ENCODE data around the gene BBX. TPM values are rescaled to one million over a fixed set of nuclear protein-coding genes. Genes with fewer than 3 reads are reported as not detected.

The BBX gene
- total and polyA plus RNA-seq, 2 of the 13 experiments (the other 11 are each of a cell fraction or from before 2014, with no cell fraction given): 13.7 to 23.2 TPM

DNA sequence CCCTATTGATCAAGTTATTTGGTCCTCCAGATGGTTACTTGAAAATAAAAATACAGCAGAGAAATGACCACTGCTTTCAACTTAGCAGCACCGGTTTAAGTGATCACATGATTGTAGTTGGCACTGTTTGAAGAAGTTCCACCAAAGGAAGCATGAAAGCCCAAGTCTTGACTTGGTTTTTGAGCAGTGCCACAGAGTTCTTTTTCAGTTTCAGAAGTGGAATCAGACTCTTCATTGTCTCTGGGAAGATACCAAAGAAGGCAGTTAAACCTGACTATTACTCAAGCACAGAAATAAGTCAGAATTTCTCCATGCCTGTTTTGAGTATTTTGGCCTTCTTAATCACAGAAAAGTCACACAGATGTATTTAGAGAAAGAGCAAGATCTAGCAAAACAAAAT, 66.7 kb downstream of the BBX start:
- FAIRE-seq (no peak), DNase-seq (ENCODE audit: low spot score) (no peak), ATAC-seq (no peak)
- Histone ChIP-seq H3K4me1 (ENCODE audit: insufficient read depth, low read length) (no peaks in the 10 kb centered on the region), H3K4me3 (replicated peaks in 1 of 3; ENCODE audit: insufficient read depth in 1 of 3, low read depth in 2 of 3, low read length in 3 of 3) (no peak overlapping the region), H3K27me3 (ENCODE audit: control insufficient read depth in 1 of 2, insufficient read depth in 2 of 2, low read length in 2 of 2) (no peaks in the 10 kb centered on the region), H3K36me3 (replicated peaks in 1 of 2; ENCODE audit: control insufficient read depth in 1 of 2, insufficient read depth in 2 of 2, low read length in 2 of 2) (no peaks in the 10 kb centered on the region), H3K27ac (ENCODE audit: extremely low read length, insufficient read depth, low read length) (no peak overlapping the region), H3K9me3 (ENCODE audit: low read length) (no peaks in the 10 kb centered on the region), H3K4me2 (ENCODE audit: low read depth, low read length) (no peak overlapping the region), H3K79me2 (ENCODE audit: insufficient read depth, low read length) (no peaks in the 10 kb centered on the region), H3K9ac (ENCODE audit: insufficient read depth, low read depth, low read length) (no peak overlapping the region), H2AFZ (ENCODE audit: low read length) (no peak overlapping the region), H4K20me1 (ENCODE audit: insufficient read depth, low read length) (peaks cover 2% of the 10 kb centered on the region; the same call in 1 of the 2 replicates)
- TF ChIP-seq NR2C2 (CRISPR knock-in tag; IDR thresholded peaks at IDR 0.05; ENCODE audit: borderline replicate concordance) (no peak), MEF2D (CRISPR knock-in tag; IDR thresholded peaks at IDR 0.05) (no peak), MTA1 (CRISPR knock-in tag; IDR thresholded peaks at IDR 0.05; ENCODE audit: borderline replicate concordance) (no peak), ZNF703 (CRISPR knock-in tag; IDR thresholded peaks at IDR 0.05; ENCODE audit: borderline replicate concordance) (no peak), NCOA1 (CRISPR knock-in tag; IDR thresholded peaks at IDR 0.05) (no peak), PTBP1 (IDR thresholded peaks at IDR 0.05; ENCODE audit: low read depth, low read length, poor library complexity, severe bottlenecking) (no peak), ZNF552 (CRISPR knock-in tag; IDR thresholded peaks at IDR 0.05; ENCODE audit: borderline replicate concordance) (no peak), ZNF274 (CRISPR knock-in tag; IDR thresholded peaks at IDR 0.05) (no peak), ZNF430 (CRISPR knock-in tag; IDR thresholded peaks at IDR 0.05) (no peak), TBX3 (IDR thresholded peaks at IDR 0.05; ENCODE audit: borderline replicate concordance) (no peak), SP2 (CRISPR knock-in tag; IDR thresholded peaks at IDR 0.05) (no peak), ETV6 (CRISPR knock-in tag; conservative IDR thresholded peaks at IDR 0.05) (no peak), ZNF333 (CRISPR knock-in tag; IDR thresholded peaks at IDR 0.05; ENCODE audit: borderline replicate concordance) (no peak), SMAD1 (CRISPR knock-in tag; IDR thresholded peaks at IDR 0.05; ENCODE audit: borderline replicate concordance, low read depth) (no peak), EHMT2 (IDR thresholded peaks at IDR 0.05; ENCODE audit: borderline replicate concordance, low read depth, low read length) (no peak), ZSCAN30 (CRISPR knock-in tag; IDR thresholded peaks at IDR 0.05) (no peak), ZNF615 (CRISPR knock-in tag; IDR thresholded peaks at IDR 0.05; ENCODE audit: borderline replicate concordance) (no peak)
- TF ChIP-seq, protein P1, sequence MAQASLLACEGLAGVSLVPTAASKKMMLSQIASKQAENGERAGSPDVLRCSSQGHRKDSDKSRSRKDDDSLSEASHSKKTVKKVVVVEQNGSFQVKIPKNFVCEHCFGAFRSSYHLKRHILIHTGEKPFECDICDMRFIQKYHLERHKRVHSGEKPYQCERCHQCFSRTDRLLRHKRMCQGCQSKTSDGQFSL (CRISPR knock-in tag; IDR thresholded peaks at IDR 0.05): no peak
- TF ChIP-seq, protein P2, sequence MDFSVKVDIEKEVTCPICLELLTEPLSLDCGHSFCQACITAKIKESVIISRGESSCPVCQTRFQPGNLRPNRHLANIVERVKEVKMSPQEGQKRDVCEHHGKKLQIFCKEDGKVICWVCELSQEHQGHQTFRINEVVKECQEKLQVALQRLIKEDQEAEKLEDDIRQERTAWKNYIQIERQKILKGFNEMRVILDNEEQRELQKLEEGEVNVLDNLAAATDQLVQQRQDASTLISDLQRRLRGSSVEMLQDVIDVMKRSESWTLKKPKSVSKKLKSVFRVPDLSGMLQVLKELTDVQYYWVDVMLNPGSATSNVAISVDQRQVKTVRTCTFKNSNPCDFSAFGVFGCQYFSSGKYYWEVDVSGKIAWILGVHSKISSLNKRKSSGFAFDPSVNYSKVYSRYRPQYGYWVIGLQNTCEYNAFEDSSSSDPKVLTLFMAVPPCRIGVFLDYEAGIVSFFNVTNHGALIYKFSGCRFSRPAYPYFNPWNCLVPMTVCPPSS (IDR thresholded peaks at IDR 0.05): no peak
- POLR2A ChIA-PET: no interaction called here
- WGBS (ENCODE audit: low lambda C conversion rate): 85% methylated on average over 1 of the region's 1 CpG
- BruUV-seq (replicated peaks): no TSS peak
- in situ Hi-C loops (cut with HindIII; ENCODE audit: extremely low pct_ligation_motif_present, low pct_unique_long_range_greater_than_20kb) (no loop called here), intact Hi-C loops (cut with micrococcal nuclease; ENCODE audit: unreplicated experiment) (no loop called here)
- CTCF ChIA-PET (ENCODE audit: low intra/inter-chr PET ratio, low total read pairs): no interaction called here
